ENCODE results near the gene RPS19BP1.

RPS19BP1 gene

GRCh38 chr22:39500101-39500500 lies 32.4 kb downstream of the RPS19BP1 start:
- H3K9ac ChIP-seq (ENCODE audit: low read length): no peak overlapping the region
- H3K27ac ChIP-seq (ENCODE audit: low read depth, low read length): no peak overlapping the region
- H3K27me3 ChIP-seq (ENCODE audit: control insufficient read depth, insufficient read depth, low read length): no peaks in the 10 kb centered on the region
- peaks cover 7% of the 10 kb centered on the region for H3K36me3 ChIP-seq (ENCODE audit: control insufficient read depth, insufficient read depth, low read length)
- H3K4me1 ChIP-seq (ENCODE audit: control insufficient read depth, insufficient read depth, low read length): peaks cover 21% of the 10 kb centered on the region
- H3K4me3 ChIP-seq (ENCODE audit: low read length): no peak overlapping the region

GRCh38 chr22:39498802-39499201 lies 33.7 kb downstream of the RPS19BP1 start:
- Histone ChIP-seq H3K4me1 (ENCODE audit: control insufficient read depth, insufficient read depth, low read length) (peaks cover 20% of the 10 kb centered on the region), H3K27ac (ENCODE audit: low read depth, low read length) (no peak overlapping the region), H3K36me3 (ENCODE audit: control insufficient read depth, insufficient read depth, low read length) (no peaks in the 10 kb centered on the region), H3K4me3 (ENCODE audit: low read length) (no peak overlapping the region), H3K9ac (ENCODE audit: low read length) (no peak overlapping the region), H3K27me3 (ENCODE audit: control insufficient read depth, insufficient read depth, low read length) (no peaks in the 10 kb centered on the region)

- Histone ChIP-seq H3K36me3 (ENCODE audit: control insufficient read depth, insufficient read depth, low read length) (no peaks in the 10 kb centered on the region), H3K4me1 (ENCODE audit: control insufficient read depth, insufficient read depth, low read length) (peaks cover 15% of the 10 kb centered on the region), H3K27ac (ENCODE audit: low read depth, low read length) (no peak overlapping the region), H3K27me3 (ENCODE audit: control insufficient read depth, insufficient read depth, low read length) (no peaks in the 10 kb centered on the region), H3K9ac (ENCODE audit: low read length) (no peak overlapping the region), H3K4me3 (ENCODE audit: low read length) (no peak overlapping the region)
Measured at GRCh38 chr22:39498368-39498767, 34.2 kb downstream of the RPS19BP1 start.

GRCh38 chr22:39497429-39497828 lies 35.1 kb downstream of the RPS19BP1 start:
- H3K27ac ChIP-seq (ENCODE audit: low read depth, low read length): no peak overlapping the region
- peaks cover 10% of the 10 kb centered on the region for H3K4me1 ChIP-seq (ENCODE audit: control insufficient read depth, insufficient read depth, low read length)
- H3K4me3 ChIP-seq (ENCODE audit: low read length): no peak overlapping the region
- no peak overlapping the region for H3K9ac ChIP-seq (ENCODE audit: low read length)
- H3K27me3 ChIP-seq (ENCODE audit: control insufficient read depth, insufficient read depth, low read length): no peaks in the 10 kb centered on the region
- no peaks in the 10 kb centered on the region for H3K36me3 ChIP-seq (ENCODE audit: control insufficient read depth, insufficient read depth, low read length)

GRCh38 chr22:39496131-39496838 lies 36.3 kb downstream of the RPS19BP1 start:
- no peak overlapping the region for H3K27ac ChIP-seq (ENCODE audit: low read depth, low read length)
- no peak overlapping the region for H3K9ac ChIP-seq (ENCODE audit: low read length)
- H3K36me3 ChIP-seq (ENCODE audit: control insufficient read depth, insufficient read depth, low read length): no peaks in the 10 kb centered on the region
- peaks cover 3% of the 10 kb centered on the region for H3K4me1 ChIP-seq (ENCODE audit: control insufficient read depth, insufficient read depth, low read length)
- no peak overlapping the region for H3K4me3 ChIP-seq (ENCODE audit: low read length)
- H3K27me3 ChIP-seq (ENCODE audit: control insufficient read depth, insufficient read depth, low read length): no peaks in the 10 kb centered on the region

- H3K4me3 ChIP-seq (ENCODE audit: low read length): no peak overlapping the region
- no peaks in the 10 kb centered on the region for H3K4me1 ChIP-seq (ENCODE audit: control insufficient read depth, insufficient read depth, low read length)
- no peaks in the 10 kb centered on the region for H3K36me3 ChIP-seq (ENCODE audit: control insufficient read depth, insufficient read depth, low read length)
- H3K27me3 ChIP-seq (ENCODE audit: control insufficient read depth, insufficient read depth, low read length): no peaks in the 10 kb centered on the region
- H3K9ac ChIP-seq (ENCODE audit: low read length): no peak overlapping the region
- no peak overlapping the region for H3K27ac ChIP-seq (ENCODE audit: low read depth, low read length)
Measured at GRCh38 chr22:39494471-39495120, 38.0 kb downstream of the RPS19BP1 start.

- Histone ChIP-seq H3K4me1 (ENCODE audit: control insufficient read depth, insufficient read depth, low read length) (no peaks in the 10 kb centered on the region), H3K4me3 (ENCODE audit: low read length) (no peak overlapping the region), H3K27me3 (ENCODE audit: control insufficient read depth, insufficient read depth, low read length) (no peaks in the 10 kb centered on the region), H3K36me3 (ENCODE audit: control insufficient read depth, insufficient read depth, low read length) (no peaks in the 10 kb centered on the region), H3K27ac (ENCODE audit: low read depth, low read length) (no peak overlapping the region), H3K9ac (ENCODE audit: low read length) (no peak overlapping the region)
Measured at GRCh38 chr22:39493759-39494158, 38.8 kb downstream of the RPS19BP1 start.

GRCh38 chr22:39492186-39492585 lies 40.4 kb downstream of the RPS19BP1 start:
- Histone ChIP-seq H3K4me1 (ENCODE audit: control insufficient read depth, insufficient read depth, low read length) (no peaks in the 10 kb centered on the region), H3K9ac (ENCODE audit: low read length) (no peak overlapping the region), H3K4me3 (ENCODE audit: low read length) (no peak overlapping the region), H3K27ac (ENCODE audit: low read depth, low read length) (no peak overlapping the region), H3K36me3 (ENCODE audit: control insufficient read depth, insufficient read depth, low read length) (no peaks in the 10 kb centered on the region), H3K27me3 (ENCODE audit: control insufficient read depth, insufficient read depth, low read length) (no peaks in the 10 kb centered on the region)

- Histone ChIP-seq H3K9ac (ENCODE audit: low read length) (no peak overlapping the region), H3K27ac (ENCODE audit: low read depth, low read length) (no peak overlapping the region), H3K27me3 (ENCODE audit: control insufficient read depth, insufficient read depth, low read length) (no peaks in the 10 kb centered on the region), H3K4me3 (ENCODE audit: low read length) (no peak overlapping the region), H3K4me1 (ENCODE audit: control insufficient read depth, insufficient read depth, low read length) (no peaks in the 10 kb centered on the region), H3K36me3 (ENCODE audit: control insufficient read depth, insufficient read depth, low read length) (no peaks in the 10 kb centered on the region)
Measured at GRCh38 chr22:39491696-39492095, 40.9 kb downstream of the RPS19BP1 start.

- H3K9ac ChIP-seq (ENCODE audit: low read length): no peak overlapping the region
Measured at GRCh38 chr22:39490966-39491680, 41.4 kb downstream of the RPS19BP1 start.

GRCh38 chr22:39490135-39490798 lies 42.3 kb downstream of the RPS19BP1 start:
- no peaks in the 10 kb centered on the region for H3K27me3 ChIP-seq (ENCODE audit: control insufficient read depth, insufficient read depth, low read length)
- H3K4me1 ChIP-seq (ENCODE audit: control insufficient read depth, insufficient read depth, low read length): no peaks in the 10 kb centered on the region
- H3K4me3 ChIP-seq (ENCODE audit: low read length): no peak overlapping the region
- H3K36me3 ChIP-seq (ENCODE audit: control insufficient read depth, insufficient read depth, low read length): no peaks in the 10 kb centered on the region
- H3K9ac ChIP-seq (ENCODE audit: low read length): no peak overlapping the region
- H3K27ac ChIP-seq (ENCODE audit: low read depth, low read length): no peak overlapping the region

More at GRCh38 chr22:39490966-39491680, 41.4 kb downstream of the RPS19BP1 start:
- no peak overlapping the region for H3K27ac ChIP-seq (ENCODE audit: low read depth, low read length)
- H3K4me1 ChIP-seq (ENCODE audit: control insufficient read depth, insufficient read depth, low read length): no peaks in the 10 kb centered on the region
- no peak overlapping the region for H3K4me3 ChIP-seq (ENCODE audit: low read length)
- H3K27me3 ChIP-seq (ENCODE audit: control insufficient read depth, insufficient read depth, low read length): no peaks in the 10 kb centered on the region
- H3K36me3 ChIP-seq (ENCODE audit: control insufficient read depth, insufficient read depth, low read length): no peaks in the 10 kb centered on the region

Data from rectal smooth muscle tissue (tissue), 1 donor.